ENCODE results near the gene SLC22A16. TPM values are rescaled to one million over a fixed set of nuclear protein-coding genes. Genes with fewer than 3 reads are reported as not detected.

The SLC22A16 gene
- total RNA-seq, 1 experiment from 2014 or later, result not detected

- Histone ChIP-seq H3K36me3 (ENCODE audit: control insufficient read depth in 1 of 2, insufficient read depth in 2 of 2, low read length in 2 of 2) (no peaks in the 10 kb centered on the region), H3K4me1 (ENCODE audit: control insufficient read depth in 1 of 2, insufficient read depth in 2 of 2, low read length in 2 of 2) (no peaks in the 10 kb centered on the region), H3K9me3 (ENCODE audit: control insufficient read depth in 1 of 2, insufficient read depth in 1 of 2, low read depth in 1 of 2, low read length in 2 of 2) (no peaks in the 10 kb centered on the region), H3K27me3 (ENCODE audit: insufficient read depth, low read length) (no peaks in the 10 kb centered on the region), H3K9me2 (ENCODE audit: insufficient read depth) (no peaks in the 10 kb centered on the region), H3K4me3 (replicated peaks in 1 of 2; ENCODE audit: low read depth in 1 of 2, low read length in 2 of 2) (no peak overlapping the region), H3K79me2 (ENCODE audit: insufficient read depth, low read length) (no peaks in the 10 kb centered on the region), H3K9ac (ENCODE audit: low read length) (no peak overlapping the region), H2AFZ (ENCODE audit: low read depth, low read length, poor library complexity, severe bottlenecking) (peak overlapping the region; percentile 83), H4K20me1 (ENCODE audit: insufficient read depth) (no peaks in the 10 kb centered on the region), H3K27ac (ENCODE audit: low read depth, low read length) (no peak overlapping the region), H3K4me2 (ENCODE audit: low read length) (no peak overlapping the region)
- CTCF ChIA-PET, result interaction anchor here (1.1 to 4.9 kb wide), 4 partner anchors 351 to 863 kb away, joined by 3 to 30 read pairs (median 8); no protein-coding TSS in a partner anchor
- intact Hi-C loops (cut with micrococcal nuclease), result loop anchor here (1.0 to 5.0 kb wide), 5 partner anchors 212 to 864 kb away; no protein-coding TSS in a partner anchor
- ATAC-seq, result no peak
- no peak for DNase-seq (ENCODE audit: low read depth, low spot score)
- POLR2A ChIA-PET, result no interaction called here
- TF ChIP-seq JUND (IDR thresholded peaks at IDR 0.05) (no peak), ELF1 (IDR thresholded peaks at IDR 0.05; ENCODE audit: borderline replicate concordance, low read depth) (no peak), EZH2 (IDR thresholded peaks at IDR 0.05) (no peak), CBX3 (IDR thresholded peaks at IDR 0.05; ENCODE audit: low read depth) (no peak), SRF (IDR thresholded peaks at IDR 0.05; ENCODE audit: low read depth) (0 out of 2 replicates have a peak, but pooled peaks have one; percentile 16), YY1 (IDR thresholded peaks at IDR 0.05; ENCODE audit: extremely low read depth, insufficient replicate concordance, low read depth, low read length) (no peak)
- no TSS peak for BruUV-seq (replicated peaks)
- RAD21 ChIA-PET (ENCODE audit: low non-redundant PET in 1 of 2, low total read pairs in 2 of 2, uncharacterized antibody in 2 of 2, unreplicated experiment in 2 of 2), result interaction anchor here (1.0 to 1.6 kb wide), 2 partner anchors 351 kb away, joined by 5 to 7 read pairs; no protein-coding TSS in a partner anchor
These were observed 86.0 kb downstream of the SLC22A16 start for GRCh38 chr6:110390404-110390803.

- CTCF ChIA-PET, result interaction anchor here (1.1 to 4.9 kb wide), 4 partner anchors 350 to 863 kb away, joined by 3 to 30 read pairs (median 8); no protein-coding TSS in a partner anchor
- POLR2A ChIA-PET, result no interaction called here
- intact Hi-C loops (cut with micrococcal nuclease), result loop anchor here (1.0 to 5.0 kb wide), 5 partner anchors 212 to 863 kb away; no protein-coding TSS in a partner anchor
- TF ChIP-seq SP1 (IDR thresholded peaks at IDR 0.05; ENCODE audit: low read depth), result no peak
- no peak for TF ChIP-seq EZH2 (IDR thresholded peaks at IDR 0.05)
- TF ChIP-seq SRF (IDR thresholded peaks at IDR 0.05; ENCODE audit: low read depth), result no peak
- no peak for TF ChIP-seq EGR1 (IDR thresholded peaks at IDR 0.05; ENCODE audit: low read depth)
- TF ChIP-seq REST (IDR thresholded peaks at IDR 0.05; ENCODE audit: low read depth), result no peak
- TF ChIP-seq SIN3A (IDR thresholded peaks at IDR 0.05; ENCODE audit: low read depth), result no peak
- TF ChIP-seq POLR2AphosphoS5 (IDR thresholded peaks at IDR 0.05; ENCODE audit: low read depth, low read length), result no peak
- no peak for TF ChIP-seq RAD21 (IDR thresholded peaks at IDR 0.05; ENCODE audit: low read depth)
- no peak for TF ChIP-seq EZH2phosphoT487 (IDR thresholded peaks at IDR 0.05; ENCODE audit: borderline replicate concordance)
- TF ChIP-seq ZNF274 (IDR thresholded peaks at IDR 0.05; ENCODE audit: low read depth, low read length), result no peak
- TF ChIP-seq ELF1 (IDR thresholded peaks at IDR 0.05; ENCODE audit: borderline replicate concordance, low read depth), result no peak
- no peak for TF ChIP-seq FOSL1 (IDR thresholded peaks at IDR 0.05; ENCODE audit: low read depth)
- no peak for TF ChIP-seq MAX (IDR thresholded peaks at IDR 0.05)
These were observed 86.6 kb downstream of the SLC22A16 start for GRCh38 chr6:110389689-110390382.

More at GRCh38 chr6:110389689-110390382, 86.6 kb downstream of the SLC22A16 start:
- Histone ChIP-seq H3K9ac (ENCODE audit: low read length) (no peak overlapping the region), H3K36me3 (ENCODE audit: control insufficient read depth in 1 of 2, insufficient read depth in 2 of 2, low read length in 2 of 2) (no peaks in the 10 kb centered on the region), H3K4me1 (ENCODE audit: control insufficient read depth in 1 of 2, insufficient read depth in 2 of 2, low read length in 2 of 2) (no peaks in the 10 kb centered on the region), H4K20me1 (ENCODE audit: insufficient read depth) (no peaks in the 10 kb centered on the region), H3K4me3 (replicated peaks in 1 of 2; ENCODE audit: low read depth in 1 of 2, low read length in 2 of 2) (no peak overlapping the region), H3K79me2 (ENCODE audit: insufficient read depth, low read length) (no peaks in the 10 kb centered on the region), H2AFZ (ENCODE audit: low read depth, low read length, poor library complexity, severe bottlenecking) (no peak overlapping the region), H3K9me3 (ENCODE audit: control insufficient read depth in 1 of 2, insufficient read depth in 1 of 2, low read depth in 1 of 2, low read length in 2 of 2) (no peaks in the 10 kb centered on the region), H3K27me3 (ENCODE audit: insufficient read depth, low read length) (no peaks in the 10 kb centered on the region), H3K9me2 (ENCODE audit: insufficient read depth) (no peaks in the 10 kb centered on the region), H3K27ac (ENCODE audit: low read depth, low read length) (no peak overlapping the region), H3K4me2 (ENCODE audit: low read length) (no peak overlapping the region)
- BruUV-seq (replicated peaks), result no TSS peak
- ATAC-seq (no peak), DNase-seq (ENCODE audit: low read depth, low spot score) (no peak)
- RAD21 ChIA-PET (ENCODE audit: low non-redundant PET in 1 of 2, low total read pairs in 2 of 2, uncharacterized antibody in 2 of 2, unreplicated experiment in 2 of 2), result interaction anchor here (1.0 to 1.6 kb wide), 2 partner anchors 350 kb away, joined by 5 to 7 read pairs; no protein-coding TSS in a partner anchor

Data from HCT116 (cell line).